Nephron (organoid): ENCODE results near the gene ANGEL1.
A peak's percentile ranks its signal among the peaks of the same experiment; 100 is the strongest.

Experiments
- H3K27ac Mint-ChIP-seq, 3 experiments: 2 replicates each; pipeline ENCODE4 v1.8.0; 2020; ENCODE audit warnings: mixed read lengths in 3 of 3, mild to moderate bottlenecking in 2 of 3, moderate library complexity in 1 of 3
- H3K27me3 Mint-ChIP-seq: 2 replicates; pipeline ENCODE4 v1.8.0; 2021; ENCODE audit warnings: low read depth, mild to moderate bottlenecking, moderate library complexity, mixed read lengths
- H3K36me3 Mint-ChIP-seq: 2 replicates; pipeline ENCODE4 v1.8.0; 2020; ENCODE audit warnings: low read depth, mixed read lengths
- H3K4me1 Mint-ChIP-seq: 2 replicates; pipeline ENCODE4 v1.8.0; 2020; ENCODE audit warnings: mixed read lengths
- H3K4me3 Mint-ChIP-seq, 3 experiments: 2 replicates each; pipeline ENCODE4 v1.8.0; 2020; ENCODE audit warnings: mild to moderate bottlenecking in 3 of 3, mixed read lengths in 3 of 3, moderate library complexity in 2 of 3
- H3K9me3 Mint-ChIP-seq: 2 replicates; pipeline ENCODE4 v1.8.0; 2020; ENCODE audit warnings: mixed read lengths
- CTCF ChIP-seq, 3 experiments: fragments of 200-600 bp; sonication (generic); IDR thresholded peaks; one replicate each; pipeline ENCODE4 v1.5.0; 2021; ENCODE audit warnings: antibody characterized with exemption in 3 of 3; ENCODE audit not compliant: unreplicated experiment in 3 of 3

ANGEL1 gene

GRCh38 chr14:76780360-76780759 is 32.3 kb downstream of the ANGEL1 start:
- Mint-ChIP-seq H3K4me1 (peaks cover 49% of the 10 kb centered on the region), H3K9me3 (no peaks in the 10 kb centered on the region), H3K36me3 (peaks cover 42% of the 10 kb centered on the region), H3K4me3 (no peak overlapping the region), H3K27ac (peak overlapping the region; percentile 31 to 44 (median 41)), H3K27me3 (no peaks in the 10 kb centered on the region)
- no peak for TF ChIP-seq CTCF (IDR thresholded peaks at IDR 0.05; ENCODE audit: unreplicated experiment in 3 of 3)

GRCh38 chr14:76780058-76780345 is 32.7 kb downstream of the ANGEL1 start:
- peaks cover 43% of the 10 kb centered on the region for H3K36me3 Mint-ChIP-seq
- H3K9me3 Mint-ChIP-seq = no peaks in the 10 kb centered on the region
- H3K4me3 Mint-ChIP-seq = no peak overlapping the region
- no peak for TF ChIP-seq CTCF (IDR thresholded peaks at IDR 0.05; ENCODE audit: unreplicated experiment in 3 of 3)
- H3K4me1 Mint-ChIP-seq = peaks cover 50% of the 10 kb centered on the region
- no peaks in the 10 kb centered on the region for H3K27me3 Mint-ChIP-seq
- peak overlapping the region; percentile 31 to 44 (median 41) for H3K27ac Mint-ChIP-seq

GRCh38 chr14:76779221-76780057 is 33.2 kb downstream of the ANGEL1 start:
- no peaks in the 10 kb centered on the region for H3K27me3 Mint-ChIP-seq
- H3K9me3 Mint-ChIP-seq = no peaks in the 10 kb centered on the region
- peaks cover 41% of the 10 kb centered on the region for H3K36me3 Mint-ChIP-seq
- H3K27ac Mint-ChIP-seq = peak overlapping the region in 1 of 3 experiments; percentile 44
- H3K4me1 Mint-ChIP-seq = peaks cover 49% of the 10 kb centered on the region
- no peak overlapping the region for H3K4me3 Mint-ChIP-seq
- TF ChIP-seq CTCF (IDR thresholded peaks at IDR 0.05; ENCODE audit: unreplicated experiment in 3 of 3) = no peak

- Mint-ChIP-seq H3K27me3 (no peaks in the 10 kb centered on the region), H3K36me3 (peaks cover 41% of the 10 kb centered on the region), H3K9me3 (no peaks in the 10 kb centered on the region), H3K4me1 (peaks cover 52% of the 10 kb centered on the region), H3K4me3 (no peak overlapping the region), H3K27ac (peak overlapping the region in 2 of 3 experiments; percentile 30 to 84)
- no peak for TF ChIP-seq CTCF (IDR thresholded peaks at IDR 0.05; ENCODE audit: unreplicated experiment in 3 of 3)
Observed at GRCh38 chr14:76778546-76779215, 34.0 kb downstream of the ANGEL1 start.

GRCh38 chr14:76777721-76778120 is 35.0 kb downstream of the ANGEL1 start:
- H3K36me3 Mint-ChIP-seq = peaks cover 32% of the 10 kb centered on the region

More at GRCh38 chr14:76777721-76778120, 35.0 kb downstream of the ANGEL1 start:
- TF ChIP-seq CTCF (IDR thresholded peaks at IDR 0.05; ENCODE audit: unreplicated experiment in 3 of 3) = no peak
- H3K9me3 Mint-ChIP-seq = no peaks in the 10 kb centered on the region
- H3K4me1 Mint-ChIP-seq = peaks cover 49% of the 10 kb centered on the region
- H3K4me3 Mint-ChIP-seq = no peak overlapping the region
- H3K27ac Mint-ChIP-seq = peak overlapping the region in 2 of 3 experiments; percentile 45 to 54
- no peaks in the 10 kb centered on the region for H3K27me3 Mint-ChIP-seq
